H9 (cell line): ENCODE results near the gene RBL2. TPM values are rescaled to one million over a fixed set of nuclear protein-coding genes. Genes with fewer than 3 reads are reported as not detected.

ENCODE experiments used
- DNase-seq: peaks from one replicate; pipeline ENCODE4 v3.0.0-alpha.2; 2017
- H2AFZ ChIP-seq: one replicate; pipeline ENCODE4 v1.6.1; 2013; ENCODE audit warnings: mild to moderate bottlenecking, low read length, control low read depth, moderate library complexity
- H2AK5ac ChIP-seq: 2 replicates; pipeline ENCODE4 v1.6.1; 2013; ENCODE audit warnings: low read length, control low read depth, mixed read lengths; ENCODE audit not compliant: insufficient read length
- H2BK120ac ChIP-seq: one replicate; pipeline ENCODE4 v1.6.1; 2013; ENCODE audit warnings: low read depth, mild to moderate bottlenecking, low read length, control low read depth, inconsistent platforms; ENCODE audit not compliant: poor library complexity, severe bottlenecking
- H2BK12ac ChIP-seq: 2 replicates; pipeline ENCODE4 v1.6.1; 2013; ENCODE audit warnings: low read length, control low read depth, mixed read lengths, low read depth; ENCODE audit not compliant: insufficient read length
- H2BK15ac ChIP-seq: 2 replicates; pipeline ENCODE4 v1.6.1; 2013; ENCODE audit warnings: low read depth, low read length, control low read depth
- H2BK20ac ChIP-seq: one replicate; pipeline ENCODE4 v1.6.1; 2013; ENCODE audit warnings: low read depth, mild to moderate bottlenecking, low read length, control low read depth, inconsistent platforms; ENCODE audit not compliant: poor library complexity, severe bottlenecking
- H2BK5ac ChIP-seq: 2 replicates; pipeline ENCODE4 v1.6.1; 2013; ENCODE audit warnings: low read length, control low read depth, mixed read lengths; ENCODE audit not compliant: insufficient read length
- H3K14ac ChIP-seq: 2 replicates; pipeline ENCODE4 v1.6.1; 2013; ENCODE audit warnings: low read length, control low read depth; ENCODE audit not compliant: insufficient read depth
- H3K18ac ChIP-seq: 2 replicates; pipeline ENCODE4 v1.6.1; 2013; ENCODE audit warnings: low read depth, mild to moderate bottlenecking, mixed read lengths, low read length, control low read depth; ENCODE audit not compliant: insufficient read length
- H3K23ac ChIP-seq: 2 replicates; pipeline ENCODE4 v1.6.1; 2013; ENCODE audit warnings: low read length, control low read depth, mixed read lengths, low read depth; ENCODE audit not compliant: insufficient read length
- H3K23me2 ChIP-seq: 2 replicates; pipeline ENCODE4 v1.6.1; 2013; ENCODE audit warnings: low read depth, mild to moderate bottlenecking, mixed read lengths, low read length, control low read depth; ENCODE audit not compliant: insufficient read length, poor library complexity, severe bottlenecking
- H3K27ac ChIP-seq: 2 replicates; pipeline ENCODE4 v1.5.1; 2013; ENCODE audit warnings: low read length, control low read depth, mixed read lengths, low read depth; ENCODE audit not compliant: insufficient read length
- H3K27me3 ChIP-seq: 2 replicates; pipeline ENCODE4 v1.6.1; 2013; ENCODE audit warnings: low read length, control low read depth, inconsistent platforms; ENCODE audit not compliant: insufficient read depth
- H3K4ac ChIP-seq: 2 replicates; pipeline ENCODE4 v1.6.1; 2013; ENCODE audit warnings: low read depth, mild to moderate bottlenecking, control low read depth, inconsistent platforms, low read length, moderate library complexity
- H3K4me1 ChIP-seq: 2 replicates; pipeline ENCODE4 v1.6.1; 2013; ENCODE audit warnings: low read length, control low read depth, inconsistent platforms; ENCODE audit not compliant: insufficient read depth
- H3K4me2 ChIP-seq: 2 replicates; pipeline ENCODE4 v1.6.1; 2013; ENCODE audit warnings: low read length, control low read depth, mixed read lengths; ENCODE audit not compliant: insufficient read length, insufficient read depth
- H3K56ac ChIP-seq: 2 replicates; pipeline ENCODE4 v1.6.1; 2013; ENCODE audit warnings: low read depth, mild to moderate bottlenecking, mixed read lengths, low read length, control low read depth; ENCODE audit not compliant: insufficient read length
- H3K79me1 ChIP-seq: 2 replicates; pipeline ENCODE4 v1.6.1; 2013; ENCODE audit warnings: low read depth, mild to moderate bottlenecking, moderate library complexity, low read length, control low read depth, inconsistent platforms; ENCODE audit not compliant: insufficient read depth, poor library complexity, severe bottlenecking
- H3K79me2 ChIP-seq: 2 replicates; pipeline ENCODE4 v1.6.1; 2013; ENCODE audit warnings: low read length, control low read depth, inconsistent platforms; ENCODE audit not compliant: insufficient read depth
- H3K9ac ChIP-seq: 2 replicates; pipeline ENCODE4 v1.6.1; 2013; ENCODE audit warnings: low read length, control low read depth, mixed read lengths; ENCODE audit not compliant: insufficient read length; ENCODE audit errors: extremely low read depth
- H3K9me3 ChIP-seq: one replicate; pipeline ENCODE4 v1.6.1; 2013; ENCODE audit warnings: low read depth, low read length, inconsistent platforms; ENCODE audit not compliant: control insufficient read depth
- H3T11ph ChIP-seq: one replicate; pipeline ENCODE4 v1.6.1; 2013; ENCODE audit warnings: mild to moderate bottlenecking, low read length, control low read depth, inconsistent platforms
- H4K20me1 ChIP-seq: one replicate; pipeline ENCODE4 v1.6.1; 2013; ENCODE audit not compliant: control insufficient read depth, insufficient read length, insufficient read depth
- H4K5ac ChIP-seq: 2 replicates; pipeline ENCODE4 v1.6.1; 2013; ENCODE audit warnings: low read depth, mild to moderate bottlenecking, mixed read lengths, low read length, control low read depth; ENCODE audit not compliant: insufficient read length
- H4K8ac ChIP-seq: replicated peaks from 2 replicates; pipeline ENCODE4 v1.6.1; 2013; ENCODE audit warnings: low read length, control low read depth, mixed read lengths, low read depth; ENCODE audit not compliant: insufficient read length
- H4K91ac ChIP-seq: 2 replicates; pipeline ENCODE4 v1.6.1; 2013; ENCODE audit warnings: low read depth, mild to moderate bottlenecking, moderate library complexity, mixed read lengths, low read length, control low read depth; ENCODE audit not compliant: insufficient read length
- H3K27ac Mint-ChIP-seq, 3 experiments: 2 replicates in 2 of 3; 3 replicates in 1 of 3; pipeline ENCODE4 v1.8.0; 2020 to 2021; ENCODE audit warnings: mixed read lengths in 3 of 3, mild to moderate bottlenecking in 1 of 3, moderate library complexity in 1 of 3
- H3K27me3 Mint-ChIP-seq: 2 replicates; pipeline ENCODE4 v1.8.0; 2021; ENCODE audit warnings: low read depth, mild to moderate bottlenecking, moderate library complexity, mixed read lengths
- H3K36me3 Mint-ChIP-seq, 3 experiments: 2 replicates in 2 of 3; 3 replicates in 1 of 3; pipeline ENCODE4 v1.8.0; 2020 to 2021; ENCODE audit warnings: low read depth in 3 of 3, mixed read lengths in 3 of 3; ENCODE audit not compliant: insufficient read depth in 1 of 3
- H3K4me1 Mint-ChIP-seq, 2 experiments: 2 replicates each; pipeline ENCODE4 v1.8.0; 2020; ENCODE audit warnings: mixed read lengths in 2 of 2
- H3K4me3 Mint-ChIP-seq, 2 experiments: 2 replicates in 1 of 2; 3 replicates in 1 of 2; pipeline ENCODE4 v1.8.0; 2020 to 2021; ENCODE audit warnings: mild to moderate bottlenecking in 2 of 2, mixed read lengths in 2 of 2, moderate library complexity in 1 of 2
- H3K9me3 Mint-ChIP-seq, 2 experiments: 2 replicates in 1 of 2; 3 replicates in 1 of 2; pipeline ENCODE4 v1.8.0; 2020; ENCODE audit warnings: mild to moderate bottlenecking in 2 of 2, mixed read lengths in 2 of 2, moderate library complexity in 1 of 2
- WGBS: extraction: QIAGEN DNeasy Blood & Tissue Kit; methylation state at CpG from one replicate; pipeline ENCODE4 v1.1.7; 2013; ENCODE audit warnings: missing lambda C conversion rate, low lambda C conversion rate, mixed read lengths; ENCODE audit not compliant: insufficient read length; ENCODE audit errors: extremely low coverage; 5-methylcytosine and 5-hydroxymethylcytosine counted together
- total RNA-seq: library from RNA; stranded (reverse); gene quantifications from 2 replicates; pipeline ENCODE4 v1.2.1, GENCODE V29; 2021
- TF ChIP-seq, protein P1 (sequence below): fragments of 200-600 bp; sonication (generic); conservative IDR thresholded peaks from 3 replicates; pipeline ENCODE4 v1.8.0; 2021; ENCODE audit warnings: antibody characterized with exemption, mild to moderate bottlenecking

Gene RBL2
- total RNA-seq, 1 experiment from 2014 or later = 17.3 TPM

DNA sequence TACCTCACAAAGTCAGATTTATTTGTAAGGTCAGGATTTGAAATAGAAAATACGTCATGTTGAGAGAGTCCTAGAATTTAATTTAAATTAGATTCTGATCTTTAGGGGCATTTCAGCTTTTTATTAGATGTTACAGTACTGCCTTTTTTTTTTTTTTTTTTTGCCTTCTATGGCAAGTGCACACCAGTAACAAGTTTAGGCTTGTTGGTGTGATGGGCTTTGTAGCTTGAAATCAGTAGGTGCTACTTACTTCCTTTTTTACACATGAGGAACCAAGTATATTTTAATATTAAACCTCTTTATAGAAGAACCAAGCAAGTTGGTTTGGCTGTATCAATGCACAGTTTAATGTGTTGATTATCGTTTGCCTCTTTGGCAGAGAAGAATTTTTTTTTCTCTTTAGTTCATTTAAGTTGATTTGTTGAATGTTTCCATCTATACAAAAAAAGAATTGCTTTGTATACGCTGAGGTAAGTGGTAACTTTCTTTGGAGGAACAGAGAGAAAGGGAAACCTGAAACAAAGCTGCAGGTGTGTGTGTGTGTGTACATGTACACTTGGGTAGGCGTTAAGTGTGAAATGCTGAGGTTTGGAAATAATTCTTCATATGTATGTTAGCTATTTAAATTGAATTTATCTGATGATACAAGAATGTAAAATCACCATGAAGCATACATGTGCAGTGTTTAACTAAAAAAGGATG, 15.7 kb downstream of the RBL2 start:
- H3K23ac ChIP-seq = no peak overlapping the region

More for the DNA sequence above, 15.7 kb downstream of the RBL2 start:
- Histone ChIP-seq H2BK15ac (no peak overlapping the region), H3K23me2 (no peaks in the 10 kb centered on the region), H4K20me1 (no peaks in the 10 kb centered on the region), H2AK5ac (no peak overlapping the region), H3K4me1 (no peaks in the 10 kb centered on the region), H3K9me3 (no peaks in the 10 kb centered on the region), H4K8ac (no peak overlapping the region), H4K91ac (no peak overlapping the region), H4K5ac (no peak overlapping the region), H2AFZ (no peak overlapping the region), H3K9ac (no peak overlapping the region), H3T11ph (no peak overlapping the region), H3K27me3 (no peaks in the 10 kb centered on the region), H3K4me2 (no peak overlapping the region), H3K4ac (no peak overlapping the region), H2BK120ac (no peak overlapping the region), H3K27ac (no peak overlapping the region), H3K14ac (no peak overlapping the region), H3K56ac (no peak overlapping the region), H2BK20ac (no peak overlapping the region), H3K79me1 (no peaks in the 10 kb centered on the region), H2BK12ac (no peak overlapping the region), H3K79me2 (no peaks in the 10 kb centered on the region), H3K18ac (no peak overlapping the region), H2BK5ac (no peak overlapping the region)
- Mint-ChIP-seq H3K4me3 (no peak overlapping the region), H3K27me3 (no peaks in the 10 kb centered on the region), H3K27ac (0 out of 7 replicates have a peak overlapping the region, but pooled peaks of 1 of the 3 experiments have one; percentile 28), H3K36me3 (peaks cover 4 to 38% (median 33%) of the 10 kb centered on the region in 3 experiments; a peak in 6 of 7 replicates), H3K4me1 (no peaks in the 10 kb centered on the region), H3K9me3 (no peaks in the 10 kb centered on the region)
- DNase-seq = no peak
- TF ChIP-seq, protein P1, sequence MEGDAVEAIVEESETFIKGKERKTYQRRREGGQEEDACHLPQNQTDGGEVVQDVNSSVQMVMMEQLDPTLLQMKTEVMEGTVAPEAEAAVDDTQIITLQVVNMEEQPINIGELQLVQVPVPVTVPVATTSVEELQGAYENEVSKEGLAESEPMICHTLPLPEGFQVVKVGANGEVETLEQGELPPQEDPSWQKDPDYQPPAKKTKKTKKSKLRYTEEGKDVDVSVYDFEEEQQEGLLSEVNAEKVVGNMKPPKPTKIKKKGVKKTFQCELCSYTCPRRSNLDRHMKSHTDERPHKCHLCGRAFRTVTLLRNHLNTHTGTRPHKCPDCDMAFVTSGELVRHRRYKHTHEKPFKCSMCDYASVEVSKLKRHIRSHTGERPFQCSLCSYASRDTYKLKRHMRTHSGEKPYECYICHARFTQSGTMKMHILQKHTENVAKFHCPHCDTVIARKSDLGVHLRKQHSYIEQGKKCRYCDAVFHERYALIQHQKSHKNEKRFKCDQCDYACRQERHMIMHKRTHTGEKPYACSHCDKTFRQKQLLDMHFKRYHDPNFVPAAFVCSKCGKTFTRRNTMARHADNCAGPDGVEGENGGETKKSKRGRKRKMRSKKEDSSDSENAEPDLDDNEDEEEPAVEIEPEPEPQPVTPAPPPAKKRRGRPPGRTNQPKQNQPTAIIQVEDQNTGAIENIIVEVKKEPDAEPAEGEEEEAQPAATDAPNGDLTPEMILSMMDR = no peak
- no CpG with 5 or more reads among the region's 4 CpGs for WGBS
